GM10248 (cell line): ENCODE results near the gene EPHA2.

ENCODE experiments used
- CTCF ChIA-PET: fragments of 300-600 bp; sonication (Branson Sonifier 250); formaldehyde crosslinking; extraction: SDS; loops from one replicate; lab custom pipeline; 2021; ENCODE audit warnings: antibody characterized with exemption; lab: Yijun Ruan, JAX
- POLR2A ChIA-PET: fragments of 350-650 bp; sonication (Branson Sonifier 250); formaldehyde crosslinking; extraction: SDS; loops from one replicate; lab custom pipeline; 2020; ENCODE audit warnings: antibody characterized with exemption; lab: Yijun Ruan, JAX
- DNase-seq: peaks from one replicate; pipeline ENCODE4 v3.0.0; 2012; ENCODE audit errors: extremely low spot score
- TF ChIP-seq, protein P1 (sequence below): IDR thresholded peaks from 2 replicates; pipeline ENCODE4 v1.5.1; 2012; ENCODE audit warnings: mild to moderate bottlenecking, low read depth; ENCODE audit errors: extremely low read depth, missing control alignments, control extremely low read depth

The EPHA2 gene

DNA sequence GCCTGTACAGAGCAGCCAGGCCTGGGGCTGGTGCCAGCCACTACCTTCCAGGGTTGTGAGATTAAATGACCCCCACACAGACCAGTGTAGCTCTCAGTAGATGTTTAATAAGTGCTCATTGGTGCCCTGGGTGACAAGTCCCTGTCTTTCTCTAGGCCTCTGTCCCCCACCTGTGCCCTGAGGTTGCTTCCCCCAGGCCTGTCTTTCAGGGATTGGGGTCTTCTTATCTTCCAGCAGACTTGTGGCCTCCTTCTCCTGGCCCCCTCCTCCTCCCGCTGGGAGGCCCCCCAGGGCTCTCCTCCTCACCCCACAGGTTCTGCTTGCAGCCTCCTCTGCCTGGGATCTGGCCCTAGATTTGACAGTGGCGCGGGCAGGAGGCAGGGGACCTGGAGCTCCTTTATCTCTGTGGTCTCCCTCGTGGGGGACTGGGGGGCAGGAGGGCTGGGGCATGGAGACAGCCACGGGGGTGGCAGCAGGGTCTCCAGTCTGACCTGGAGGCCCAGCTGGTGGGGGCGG lies 40.3 kb downstream of the EPHA2 start:
- POLR2A ChIA-PET = no interaction called here

DNA sequence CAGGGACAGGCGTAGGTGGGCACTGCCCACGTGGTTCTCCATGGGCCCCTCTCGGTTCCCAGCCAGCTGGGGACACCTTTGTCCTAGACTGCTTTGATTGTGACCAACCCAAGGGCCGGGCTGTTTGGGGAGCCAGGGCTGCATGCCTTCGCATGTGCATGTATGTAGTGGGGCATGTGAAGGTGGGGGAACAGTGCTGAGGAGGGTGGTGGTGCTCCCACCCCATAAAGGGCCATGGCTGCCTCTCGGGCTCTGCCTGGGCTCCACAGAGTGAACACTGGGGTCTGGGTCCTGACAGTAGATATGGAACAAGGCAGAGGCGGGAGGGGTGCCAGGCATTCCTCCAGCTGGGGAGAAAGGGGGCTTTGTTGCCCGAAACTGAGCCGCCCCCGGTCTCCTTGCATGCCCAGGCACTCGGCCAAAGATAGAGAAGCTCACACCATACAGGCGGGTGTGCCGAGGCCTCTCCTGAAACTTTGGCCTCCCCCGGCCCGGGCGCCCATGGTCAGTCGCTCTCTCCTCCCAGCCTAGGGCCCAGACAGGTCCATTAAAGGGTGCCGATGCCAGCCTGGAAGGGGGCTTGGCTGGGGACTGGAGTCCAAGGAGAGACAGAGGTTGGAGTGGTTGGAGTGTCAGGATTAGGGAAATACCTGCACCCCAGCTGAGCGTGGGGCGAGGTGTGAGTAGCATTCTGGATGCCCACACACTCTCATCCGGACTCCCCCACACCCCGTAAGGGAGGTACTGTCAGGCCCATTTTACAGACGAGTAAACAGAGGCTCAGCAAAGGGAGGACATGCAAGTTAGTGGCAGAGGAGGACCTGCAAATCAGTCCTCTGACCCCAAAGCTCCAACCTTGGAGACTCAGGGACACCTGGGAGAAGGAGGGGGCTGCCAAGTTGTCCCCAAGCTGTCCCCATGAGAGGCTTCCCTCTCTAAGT lies 41.1 kb downstream of the EPHA2 start:
- ChIA-PET CTCF (no interaction called here), POLR2A (no interaction called here)
- TF ChIP-seq, protein P1, sequence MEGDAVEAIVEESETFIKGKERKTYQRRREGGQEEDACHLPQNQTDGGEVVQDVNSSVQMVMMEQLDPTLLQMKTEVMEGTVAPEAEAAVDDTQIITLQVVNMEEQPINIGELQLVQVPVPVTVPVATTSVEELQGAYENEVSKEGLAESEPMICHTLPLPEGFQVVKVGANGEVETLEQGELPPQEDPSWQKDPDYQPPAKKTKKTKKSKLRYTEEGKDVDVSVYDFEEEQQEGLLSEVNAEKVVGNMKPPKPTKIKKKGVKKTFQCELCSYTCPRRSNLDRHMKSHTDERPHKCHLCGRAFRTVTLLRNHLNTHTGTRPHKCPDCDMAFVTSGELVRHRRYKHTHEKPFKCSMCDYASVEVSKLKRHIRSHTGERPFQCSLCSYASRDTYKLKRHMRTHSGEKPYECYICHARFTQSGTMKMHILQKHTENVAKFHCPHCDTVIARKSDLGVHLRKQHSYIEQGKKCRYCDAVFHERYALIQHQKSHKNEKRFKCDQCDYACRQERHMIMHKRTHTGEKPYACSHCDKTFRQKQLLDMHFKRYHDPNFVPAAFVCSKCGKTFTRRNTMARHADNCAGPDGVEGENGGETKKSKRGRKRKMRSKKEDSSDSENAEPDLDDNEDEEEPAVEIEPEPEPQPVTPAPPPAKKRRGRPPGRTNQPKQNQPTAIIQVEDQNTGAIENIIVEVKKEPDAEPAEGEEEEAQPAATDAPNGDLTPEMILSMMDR = no peak
- no peak for DNase-seq

More for the DNA sequence above, 40.3 kb downstream of the EPHA2 start:
- CTCF ChIA-PET = no interaction called here
- TF ChIP-seq, protein P1 = no peak
- DNase-seq = no peak

DNA sequence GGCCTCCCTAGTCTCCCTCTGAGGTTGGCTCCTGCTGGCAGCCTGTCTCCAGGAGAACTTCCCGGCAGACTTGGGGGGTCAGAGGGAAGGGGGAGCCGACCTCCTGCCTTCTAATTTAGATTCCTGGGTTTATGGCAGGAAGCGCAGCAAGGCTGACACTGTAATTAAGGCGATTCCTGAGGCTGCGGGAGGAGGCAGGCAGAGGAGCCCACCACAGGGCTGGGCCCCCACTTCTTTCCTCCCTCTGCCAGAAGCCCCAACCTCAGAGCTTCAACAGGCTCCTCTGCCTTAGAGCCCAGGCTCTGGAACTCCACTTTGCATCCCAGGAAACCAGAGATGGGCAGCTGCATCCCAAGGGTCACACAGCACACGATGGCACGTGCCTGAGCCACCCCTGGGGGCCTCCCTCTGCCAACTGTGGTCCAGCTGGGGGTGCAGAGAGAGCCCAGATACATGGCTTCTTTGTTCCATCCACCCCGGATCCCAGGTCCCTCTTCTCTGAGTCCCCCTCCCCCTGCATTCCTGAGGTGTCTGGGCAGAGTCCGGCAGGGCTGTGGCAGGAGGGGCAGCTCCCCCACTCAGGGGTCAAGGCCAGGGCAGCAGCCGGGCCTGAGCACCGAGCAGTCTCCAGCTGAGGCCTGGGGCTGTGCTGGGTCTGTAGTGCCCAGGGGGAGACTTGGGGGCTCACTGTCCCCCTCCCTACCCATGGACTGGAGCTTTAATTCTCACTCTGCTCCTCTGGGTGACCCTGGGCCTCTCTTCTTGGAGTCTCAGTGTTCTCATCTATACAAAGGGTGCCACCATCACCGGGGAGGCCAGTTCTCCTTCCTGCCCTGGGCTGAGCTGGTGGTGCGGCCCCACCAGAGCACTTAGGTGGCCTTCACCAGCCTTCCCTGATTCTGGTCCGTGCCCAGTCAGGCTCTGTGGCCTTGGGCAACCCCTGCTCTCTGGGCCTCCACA lies 43.0 kb downstream of the EPHA2 start:
- ChIA-PET CTCF (no interaction called here), POLR2A (no interaction called here)
- TF ChIP-seq, protein P1 = no peak
- DNase-seq = no peak

DNA sequence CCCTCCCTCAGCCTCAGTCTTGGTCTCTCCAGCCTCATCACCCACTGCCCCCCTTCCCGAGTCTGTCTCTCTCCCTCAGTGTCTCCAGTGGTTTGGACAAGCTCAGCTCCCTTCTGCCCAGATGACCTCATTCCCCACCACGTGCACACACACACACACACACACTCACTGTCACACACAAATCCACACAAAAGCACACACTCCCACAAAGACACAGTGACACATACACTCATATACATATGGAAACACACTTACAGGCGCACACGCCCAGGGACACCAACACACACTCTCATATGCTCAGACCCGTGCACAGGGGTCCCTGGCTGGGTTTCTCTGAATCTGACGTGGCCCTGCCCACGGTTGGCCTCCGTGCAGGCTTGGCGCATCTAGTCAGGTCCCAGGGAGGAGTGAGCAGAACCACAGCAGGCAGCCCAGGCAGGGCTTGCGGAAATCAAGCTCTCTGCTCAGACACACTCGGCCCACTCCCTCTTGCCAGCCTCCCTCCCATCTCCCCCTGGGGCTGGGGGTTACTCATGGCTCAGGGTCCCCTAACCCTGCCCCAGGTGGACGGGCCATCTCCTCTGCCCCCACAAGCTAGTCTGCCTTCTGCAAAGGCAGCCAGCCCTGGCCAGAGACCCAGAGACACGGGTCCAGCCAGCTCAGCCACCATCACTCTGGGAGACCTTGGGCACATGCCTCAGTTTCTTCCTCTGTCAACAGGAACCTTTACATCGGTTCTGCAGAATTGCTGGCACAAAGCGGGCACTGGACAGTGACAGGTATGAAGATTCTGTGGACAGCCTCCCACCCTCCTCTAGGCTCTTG lies 43.9 kb downstream of the EPHA2 start:
- DNase-seq = no peak
- TF ChIP-seq, protein P1 = no peak
- ChIA-PET POLR2A (no interaction called here), CTCF (no interaction called here)

DNA sequence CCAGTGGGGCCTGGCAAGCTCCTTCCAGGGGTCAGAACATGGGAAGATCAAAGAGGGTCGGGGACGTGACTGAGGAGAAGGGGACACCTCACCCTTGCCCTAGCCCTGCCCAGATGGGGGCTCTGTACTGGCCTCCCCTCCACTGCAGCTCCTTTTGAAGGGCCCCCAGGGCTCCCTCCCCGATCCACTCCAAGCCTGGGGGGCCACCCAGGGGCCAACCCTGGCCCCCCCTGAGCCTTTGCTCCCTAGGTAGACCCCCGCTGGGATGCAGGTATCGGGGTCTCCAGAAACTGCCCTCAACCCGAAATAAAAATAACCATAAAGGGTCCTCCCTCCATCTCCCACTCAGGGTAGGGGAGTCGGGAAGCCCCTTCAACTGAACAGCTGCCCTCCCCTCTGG lies 45.0 kb downstream of the EPHA2 start:
- ChIA-PET CTCF (interaction anchor here (1.0 to 1.5 kb wide), 3 partner anchors 12 to 31 kb away, joined by 3 to 7 read pairs (median 4); no protein-coding TSS in a partner anchor), POLR2A (no interaction called here)
- TF ChIP-seq, protein P1 = no peak
- no peak for DNase-seq
